Ovary (tissue), 9 donors: Measurements from ENCODE around the gene CCL4. TPM values are rescaled to one million over a fixed set of nuclear protein-coding genes. Genes with fewer than 3 reads are reported as not detected.

Source experiments
- DNase-seq, 5 donors: peaks; one replicate each; pipeline ENCODE4 v3.0.0-alpha.2; 2019 to 2020
- H3K27ac ChIP-seq, 2 donors: fragments of 200-600 bp; one replicate each; pipeline versions ENCODE4 v1.5.1 to v1.8.0; 2019 to 2022
- H3K27me3 ChIP-seq: fragments of 200-600 bp; one replicate; pipeline ENCODE4 v1.8.0; 2022
- H3K36me3 ChIP-seq: fragments of 200-600 bp; sonication (generic); one replicate; pipeline ENCODE4 v1.5.1; 2019
- H3K4me1 ChIP-seq: one replicate; pipeline ENCODE4 v1.8.1; 2013; ENCODE audit warnings: mild to moderate bottlenecking, moderate library complexity; ENCODE audit not compliant: insufficient read depth
- H3K4me3 ChIP-seq: fragments of 200-600 bp; sonication (generic); one replicate; pipeline ENCODE4 v1.5.1; 2017
- H3K9me3 ChIP-seq, 2 donors: fragments of 200-600 bp in 1 of 2; sonication (generic) in 1 of 2; one replicate each; pipeline versions ENCODE4 v1.5.1 to v1.8.1; 2013 to 2019; ENCODE audit warnings: mild to moderate bottlenecking in 1 of 2, moderate library complexity in 1 of 2
- EP300 ChIP-seq: sonication (generic); formaldehyde crosslinking; IDR thresholded peaks from one replicate; pipeline ENCODE4 v1.6.1; 2017; ENCODE audit warnings: antibody characterized with exemption
- POLR2A ChIP-seq: fragments of 450-650 bp; IDR thresholded peaks from one replicate; pipeline ENCODE4 v1.6.1; 2017; ENCODE audit warnings: antibody characterized with exemption, mild to moderate bottlenecking, moderate library complexity
- WGBS, 3 donors: extraction: QIAGEN DNeasy Blood & Tissue Kit in 1 of 3; methylation state at CpG; one replicate each; pipeline versions ENCODE4 v1.1.5 to v1.1.7; 2013 to 2017; 5-methylcytosine and 5-hydroxymethylcytosine counted together
- intact Hi-C, 4 donors: fragments of 100-400 bp; cut with DNase I; formaldehyde crosslinking; loops; one replicate each; pipeline versions ENCODE4 v1.11.0 to v1.15.1; 2022 to 2023
- polyA plus RNA-seq, 2 donors: library from polyadenylated mRNA; stranded (reverse); fragments of 200-250 nt in 1 of 2; fragments of 350-450 nt in 1 of 2; fragmentation: Illumina TruSeq in 1 of 2; extraction: RNeasy Lipid Tissue Mini Kit (QIAGEN cat#74804) in 1 of 2; gene quantifications; one replicate each; pipeline ENCODE4 v1.2.3, GENCODE V29; 2013 to 2014
- total RNA-seq, 7 donors: library from RNA; depleted of rRNA in 2 of 7; stranded (reverse); fragments of >200 nt in 2 of 7; fragmentation: NEBNext Ultra II Directional in 3 of 7; extraction: Animal tissue kit (Norgen Biotek cat#: 25700) in 3 of 7; gene quantifications; one replicate each; pipeline versions ENCODE4 v1.1.0 to v1.2.4, GENCODE V29; 2016 to 2023
- TF ChIP-seq, protein P1 (sequence below), 3 donors: fragments of 450-650 bp in 2 of 3; fragments of 200-600 bp in 1 of 3; IDR thresholded peaks; one replicate each; pipeline versions ENCODE4 v1.5.1 to v1.8.0; 2016 to 2022; ENCODE audit warnings: antibody characterized with exemption in 3 of 3, mild to moderate bottlenecking in 1 of 3
- donor health status: DM: no; HTN: no; CAD: no; lungs with moderate emphysema.
- donor health status: DM: no; HTN: no; CAD: no.
- donor health status: Bipolar disorder and iron deficiency.
- donor health status: DM: yes; HTN: yes; CAD: no.
- donor health status: DM: no; HTN: no; CAD: no.
- donor health status: DM: yes; HTN: yes; CAD: no.

CCL4 gene
- total and polyA plus RNA-seq, 9 donors: 1.1 to 17.2 (median 2.3) TPM

DNA sequence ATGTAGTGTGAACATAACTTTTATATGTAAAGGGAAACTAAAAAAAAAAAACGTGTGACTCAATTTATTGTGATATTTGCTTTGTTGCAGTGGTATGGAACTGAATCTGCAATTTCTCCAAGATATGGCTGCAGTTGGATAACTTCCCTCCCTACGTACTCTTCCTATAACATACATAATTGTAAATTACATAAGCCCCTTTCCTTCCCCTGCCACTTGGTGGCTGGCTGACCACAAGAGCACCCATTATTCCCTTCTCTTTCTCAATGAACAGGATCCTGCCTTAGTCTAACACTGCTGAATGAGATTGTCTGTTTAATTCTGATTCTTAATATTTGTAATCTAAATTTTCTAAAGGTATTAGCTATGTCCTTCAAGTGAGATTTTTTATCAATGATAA lies 27.8 kb downstream of the CCL4 start:
- Histone ChIP-seq H3K4me3 (no peak overlapping the region), H3K27me3 (no peaks in the 10 kb centered on the region), H3K36me3 (no peaks in the 10 kb centered on the region), H3K4me1 (no peaks in the 10 kb centered on the region), H3K9me3 (no peaks in the 10 kb centered on the region), H3K27ac (no peak overlapping the region)
- DNase-seq: no peak
- intact Hi-C loops: no loop called here
- 44 to 53% (median 45%) methylated on average over 2 of the region's 2 CpGs for WGBS, 3 donors
- no peak for TF ChIP-seq POLR2A
- TF ChIP-seq, protein P1, sequence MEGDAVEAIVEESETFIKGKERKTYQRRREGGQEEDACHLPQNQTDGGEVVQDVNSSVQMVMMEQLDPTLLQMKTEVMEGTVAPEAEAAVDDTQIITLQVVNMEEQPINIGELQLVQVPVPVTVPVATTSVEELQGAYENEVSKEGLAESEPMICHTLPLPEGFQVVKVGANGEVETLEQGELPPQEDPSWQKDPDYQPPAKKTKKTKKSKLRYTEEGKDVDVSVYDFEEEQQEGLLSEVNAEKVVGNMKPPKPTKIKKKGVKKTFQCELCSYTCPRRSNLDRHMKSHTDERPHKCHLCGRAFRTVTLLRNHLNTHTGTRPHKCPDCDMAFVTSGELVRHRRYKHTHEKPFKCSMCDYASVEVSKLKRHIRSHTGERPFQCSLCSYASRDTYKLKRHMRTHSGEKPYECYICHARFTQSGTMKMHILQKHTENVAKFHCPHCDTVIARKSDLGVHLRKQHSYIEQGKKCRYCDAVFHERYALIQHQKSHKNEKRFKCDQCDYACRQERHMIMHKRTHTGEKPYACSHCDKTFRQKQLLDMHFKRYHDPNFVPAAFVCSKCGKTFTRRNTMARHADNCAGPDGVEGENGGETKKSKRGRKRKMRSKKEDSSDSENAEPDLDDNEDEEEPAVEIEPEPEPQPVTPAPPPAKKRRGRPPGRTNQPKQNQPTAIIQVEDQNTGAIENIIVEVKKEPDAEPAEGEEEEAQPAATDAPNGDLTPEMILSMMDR (IDR thresholded peaks at IDR 0.05): no peak
- no peak for TF ChIP-seq EP300

DNA sequence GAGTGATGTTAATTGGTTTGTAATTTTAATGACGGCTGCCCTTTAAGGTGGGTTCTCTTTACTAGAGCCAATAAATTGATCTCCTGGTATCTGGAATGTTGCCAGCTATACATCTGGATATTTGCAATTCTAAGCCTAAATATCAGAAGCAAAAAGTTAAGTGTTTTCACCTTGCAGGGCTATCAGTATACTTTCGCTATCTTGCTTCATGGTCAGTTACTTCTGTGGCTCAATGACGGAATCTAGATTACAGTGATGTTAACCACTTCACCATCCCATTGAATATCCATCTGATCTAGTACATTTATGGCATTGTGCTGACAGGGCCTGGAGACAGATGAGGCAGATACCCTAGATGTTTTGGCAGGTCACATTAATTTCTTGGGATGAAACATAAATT lies 28.3 kb downstream of the CCL4 start:
- Histone ChIP-seq H3K4me3 (no peak overlapping the region), H3K4me1 (no peaks in the 10 kb centered on the region), H3K36me3 (no peaks in the 10 kb centered on the region), H3K9me3 (no peaks in the 10 kb centered on the region), H3K27me3 (no peaks in the 10 kb centered on the region), H3K27ac (no peak overlapping the region)
- DNase-seq: no peak
- intact Hi-C loops: no loop called here
- 75 to 88% (median 87%) methylated on average over 3 of the region's 3 CpGs for WGBS, 3 donors
- TF ChIP-seq, protein P1 (IDR thresholded peaks at IDR 0.05): no peak
- TF ChIP-seq EP300: no peak
- TF ChIP-seq POLR2A: no peak

DNA sequence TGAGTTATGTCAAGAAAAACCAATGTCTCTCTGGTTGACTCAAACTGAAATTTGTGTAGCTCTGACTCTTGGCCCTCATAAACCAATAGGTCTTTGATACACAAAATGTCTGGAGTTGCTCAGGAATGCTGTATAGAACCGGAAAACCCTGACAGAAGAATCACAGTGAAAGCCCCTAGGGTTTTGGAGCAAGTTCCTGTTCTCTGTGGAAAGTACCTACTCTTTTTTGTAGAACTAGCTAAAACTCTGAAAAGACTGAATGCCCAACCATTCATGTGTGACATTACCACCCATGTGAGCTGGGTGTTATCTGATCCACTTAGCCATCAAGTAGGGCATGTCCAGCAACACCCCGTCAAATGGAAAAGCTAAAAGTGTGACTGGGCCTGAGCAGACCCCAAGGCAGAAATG lies 28.8 kb downstream of the CCL4 start:
- DNase-seq: no peak
- H3K36me3 ChIP-seq: no peaks in the 10 kb centered on the region
- no peak overlapping the region for H3K4me3 ChIP-seq
- TF ChIP-seq EP300: no peak
- TF ChIP-seq, protein P1 (IDR thresholded peaks at IDR 0.05): no peak
- no peak for TF ChIP-seq POLR2A
- H3K4me1 ChIP-seq: no peaks in the 10 kb centered on the region
- H3K27ac ChIP-seq: no peak overlapping the region
- WGBS, 3 donors: 71 to 74% (median 73%) methylated on average over 2 of the region's 2 CpGs
- H3K9me3 ChIP-seq: no peaks in the 10 kb centered on the region
- no peaks in the 10 kb centered on the region for H3K27me3 ChIP-seq
- intact Hi-C loops: no loop called here

DNA sequence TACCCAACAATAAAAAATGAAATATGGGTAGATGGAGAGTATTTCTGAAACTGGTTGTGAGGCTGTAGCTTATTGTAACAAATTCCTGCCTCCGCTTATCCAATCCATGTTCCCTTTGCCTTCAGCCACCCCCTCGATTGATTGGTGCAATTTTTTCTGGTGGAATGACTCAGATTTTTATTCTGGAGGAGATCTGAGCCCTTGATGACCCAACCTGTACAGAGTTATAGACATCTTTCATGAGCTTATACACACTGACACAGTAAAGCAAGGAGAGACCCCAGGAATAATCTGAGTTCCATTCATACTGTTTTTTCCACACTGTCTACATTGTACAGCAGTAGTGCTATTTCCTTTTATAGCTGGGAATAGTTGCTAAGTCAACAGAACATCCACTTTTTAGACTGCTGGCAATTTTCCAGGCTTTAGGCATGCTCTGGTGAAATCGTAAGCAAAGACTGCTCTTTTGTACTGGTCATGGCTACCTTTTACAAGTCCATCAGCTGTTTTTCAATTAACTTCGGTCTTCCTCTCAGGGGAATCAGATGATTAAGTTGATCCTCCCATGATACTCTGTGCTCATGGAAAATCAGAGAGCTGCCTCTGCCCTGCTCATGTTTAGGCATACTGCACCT lies 30.1 kb downstream of the CCL4 start:
- intact Hi-C loops: no loop called here
- Histone ChIP-seq H3K9me3 (no peaks in the 10 kb centered on the region), H3K27me3 (no peaks in the 10 kb centered on the region), H3K4me1 (no peaks in the 10 kb centered on the region), H3K36me3 (no peaks in the 10 kb centered on the region), H3K27ac (no peak overlapping the region), H3K4me3 (no peak overlapping the region)
- WGBS, 3 donors: 52 to 58% (median 57%) methylated on average over 4 of the region's 4 CpGs
- TF ChIP-seq EP300 (no peak), POLR2A (no peak)
- TF ChIP-seq, protein P1 (IDR thresholded peaks at IDR 0.05): no peak
- no peak for DNase-seq
